Brain microvascular endothelial cell (primary cell): ENCODE data around the gene PCDHGC5.

Source experiments
- DNase-seq: peaks from one replicate; pipeline ENCODE4 v3.0.0-alpha.2; 2020
- H3K27ac ChIP-seq: fragments of 250-450 bp; sonication (Bioruptor Pico); 2 replicates; pipeline ENCODE4 v1.5.1; 2020; ENCODE audit warnings: mild to moderate bottlenecking, moderate library complexity
- H3K27me3 ChIP-seq: fragments of 250-450 bp; sonication (Bioruptor Pico); replicated peaks from 2 replicates; pipeline ENCODE4 v1.5.1; 2020; ENCODE audit warnings: mild to moderate bottlenecking
- H3K36me3 ChIP-seq: fragments of 250-450 bp; sonication (Bioruptor Pico); replicated peaks from 2 replicates; pipeline ENCODE4 v1.5.1; 2020; ENCODE audit warnings: mild to moderate bottlenecking
- H3K4me3 ChIP-seq: 2 replicates; pipeline ENCODE4 v1.5.1; 2011; ENCODE audit warnings: low read depth, mild to moderate bottlenecking, control low read depth, low read length, moderate library complexity
- CTCF ChIP-seq: IDR thresholded peaks from 2 replicates; pipeline ENCODE4 v1.5.1; 2011; ENCODE audit warnings: low read depth, mild to moderate bottlenecking, moderate library complexity, low read length, control low read depth, inconsistent platforms; ENCODE audit errors: missing control alignments
- in situ Hi-C: cut with HindIII; loops from 2 replicates; pipeline ENCODE4 v1.10.0; 2017; ENCODE audit warnings: low sequenced_read_pairs, low pct_ligation_motif_present

PCDHGC5 gene

GRCh38 chr5:141486091-141486490 lies 2.8 kb upstream of the PCDHGC5 start:
- Histone ChIP-seq H3K36me3 (peaks cover 3% of the 10 kb centered on the region), H3K4me3 (no peak overlapping the region), H3K27me3 (no peaks in the 10 kb centered on the region), H3K27ac (no peak overlapping the region)
- in situ Hi-C loops = no loop called here
- TF ChIP-seq CTCF = no peak
- no peak for DNase-seq

GRCh38 chr5:141487131-141487530 lies 1.8 kb upstream of the PCDHGC5 start:
- no peak overlapping the region for H3K4me3 ChIP-seq
- in situ Hi-C loops = no loop called here
- H3K27me3 ChIP-seq = no peaks in the 10 kb centered on the region
- no peak overlapping the region for H3K27ac ChIP-seq
- H3K36me3 ChIP-seq = peaks cover 3% of the 10 kb centered on the region
- DNase-seq = no peak
- TF ChIP-seq CTCF = no peak

GRCh38 chr5:141489841-141490240 lies 960 bp downstream of the PCDHGC5 start:
- Histone ChIP-seq H3K27me3 (no peaks in the 10 kb centered on the region), H3K27ac (no peak overlapping the region), H3K36me3 (peaks cover 3% of the 10 kb centered on the region), H3K4me3 (no peak overlapping the region)
- in situ Hi-C loops = no loop called here
- DNase-seq = no peak
- TF ChIP-seq CTCF = no peak

- Histone ChIP-seq H3K36me3 (peaks cover 3% of the 10 kb centered on the region), H3K27ac (no peak overlapping the region), H3K4me3 (no peak overlapping the region), H3K27me3 (no peaks in the 10 kb centered on the region)
- no peak for DNase-seq
- in situ Hi-C loops = no loop called here
- no peak for TF ChIP-seq CTCF
Measured at GRCh38 chr5:141490271-141490670, 1.4 kb downstream of the PCDHGC5 start.

GRCh38 chr5:141490771-141491170 lies 1.9 kb downstream of the PCDHGC5 start:
- Histone ChIP-seq H3K27ac (no peak overlapping the region), H3K27me3 (no peaks in the 10 kb centered on the region), H3K36me3 (no peaks in the 10 kb centered on the region), H3K4me3 (no peak overlapping the region)
- in situ Hi-C loops = no loop called here
- DNase-seq = no peak
- TF ChIP-seq CTCF = no peak

- no peak overlapping the region for H3K4me3 ChIP-seq
- H3K27ac ChIP-seq = no peak overlapping the region
- H3K36me3 ChIP-seq = no peaks in the 10 kb centered on the region
- H3K27me3 ChIP-seq = no peaks in the 10 kb centered on the region
- TF ChIP-seq CTCF = no peak
- in situ Hi-C loops = no loop called here
- no peak for DNase-seq
Measured at GRCh38 chr5:141491323-141492167, 2.7 kb downstream of the PCDHGC5 start.
